Measurements from ENCODE around the gene COG3. TPM values are rescaled to one million over a fixed set of nuclear protein-coding genes. Genes with fewer than 3 reads are reported as not detected.
A peak's percentile ranks its signal among the peaks of the same experiment; 100 is the strongest.

COG3 gene
- total RNA-seq, 6 experiments from 2014 or later: 17.5 to 22.2 (median 20.7) TPM

DNA sequence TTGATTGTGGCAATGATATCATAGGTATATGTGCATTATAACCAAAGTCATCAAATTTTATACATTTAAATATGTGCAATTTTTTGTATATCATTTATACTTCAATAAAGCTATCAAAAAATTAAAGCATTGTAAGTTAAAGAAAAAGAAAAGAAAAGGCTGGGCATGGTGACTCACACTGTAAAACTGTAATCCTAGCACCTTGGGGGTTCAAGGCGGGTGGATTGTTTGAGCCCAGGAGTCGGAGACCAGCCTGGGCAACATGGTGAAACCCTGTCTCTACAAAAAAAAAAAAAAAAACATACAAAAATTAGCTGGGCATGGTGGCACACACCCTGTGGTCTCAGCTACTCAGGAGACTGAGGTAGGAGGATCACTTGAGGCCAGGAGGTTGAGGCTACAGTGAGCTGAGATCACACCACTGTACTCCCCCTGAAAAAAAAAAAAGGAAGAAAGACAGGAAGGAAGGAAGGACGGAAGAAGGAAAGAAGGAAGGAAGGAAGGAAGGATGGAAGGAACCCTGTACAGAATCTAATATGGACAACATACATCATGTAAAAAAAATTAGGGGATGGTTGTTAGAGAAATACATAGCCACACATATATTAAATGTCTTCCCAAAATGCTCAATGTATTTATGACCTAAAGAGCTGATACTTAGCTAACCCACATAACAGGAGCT is 24.8 kb upstream of the COG3 start:
- Mint-ChIP-seq H3K9me3 (no peaks in the 10 kb centered on the region), H3K4me3 (no peak overlapping the region)
- TF ChIP-seq, protein P1, sequence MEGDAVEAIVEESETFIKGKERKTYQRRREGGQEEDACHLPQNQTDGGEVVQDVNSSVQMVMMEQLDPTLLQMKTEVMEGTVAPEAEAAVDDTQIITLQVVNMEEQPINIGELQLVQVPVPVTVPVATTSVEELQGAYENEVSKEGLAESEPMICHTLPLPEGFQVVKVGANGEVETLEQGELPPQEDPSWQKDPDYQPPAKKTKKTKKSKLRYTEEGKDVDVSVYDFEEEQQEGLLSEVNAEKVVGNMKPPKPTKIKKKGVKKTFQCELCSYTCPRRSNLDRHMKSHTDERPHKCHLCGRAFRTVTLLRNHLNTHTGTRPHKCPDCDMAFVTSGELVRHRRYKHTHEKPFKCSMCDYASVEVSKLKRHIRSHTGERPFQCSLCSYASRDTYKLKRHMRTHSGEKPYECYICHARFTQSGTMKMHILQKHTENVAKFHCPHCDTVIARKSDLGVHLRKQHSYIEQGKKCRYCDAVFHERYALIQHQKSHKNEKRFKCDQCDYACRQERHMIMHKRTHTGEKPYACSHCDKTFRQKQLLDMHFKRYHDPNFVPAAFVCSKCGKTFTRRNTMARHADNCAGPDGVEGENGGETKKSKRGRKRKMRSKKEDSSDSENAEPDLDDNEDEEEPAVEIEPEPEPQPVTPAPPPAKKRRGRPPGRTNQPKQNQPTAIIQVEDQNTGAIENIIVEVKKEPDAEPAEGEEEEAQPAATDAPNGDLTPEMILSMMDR (IDR thresholded peaks at IDR 0.05): no peak

GRCh38 chr13:45441633-45442032 is 23.1 kb upstream of the COG3 start:
- Mint-ChIP-seq H3K36me3 (ENCODE audit: low read depth) (no peaks in the 10 kb centered on the region), H3K27me3 (ENCODE audit: insufficient read depth) (peaks cover 6% of the 10 kb centered on the region), H3K9me3 (no peaks in the 10 kb centered on the region), H3K4me1 (ENCODE audit: low read depth) (peaks cover 38% of the 10 kb centered on the region), H3K27ac (no peak overlapping the region), H3K4me3 (peak overlapping the region; percentile 6; the same call in 1 of the 2 replicates)
- TF ChIP-seq, protein P1 (IDR thresholded peaks at IDR 0.05): peak; percentile 40; the same call in 1 of the 2 replicates
- DNase-seq: no peak

More for the DNA sequence above, 24.8 kb upstream of the COG3 start:
- H3K27me3 Mint-ChIP-seq (ENCODE audit: insufficient read depth): peaks cover 4% of the 10 kb centered on the region; the same call in 1 of the 2 replicates
- peaks cover 28% of the 10 kb centered on the region for H3K4me1 Mint-ChIP-seq (ENCODE audit: low read depth)
- no peaks in the 10 kb centered on the region for H3K36me3 Mint-ChIP-seq (ENCODE audit: low read depth)
- H3K27ac Mint-ChIP-seq: 0 out of 2 replicates have a peak overlapping the region, but pooled peaks have one; percentile 14
- DNase-seq: no peak

- peaks cover 30% of the 10 kb centered on the region for H3K4me1 Mint-ChIP-seq (ENCODE audit: low read depth)
- H3K36me3 Mint-ChIP-seq (ENCODE audit: low read depth): no peaks in the 10 kb centered on the region
These were observed 19.7 kb upstream of the COG3 start for GRCh38 chr13:45445053-45445452.

GRCh38 chr13:45446181-45446580 is 18.6 kb upstream of the COG3 start:
- H3K27ac Mint-ChIP-seq: no peak overlapping the region; the same call in 1 of the 2 replicates
- peaks cover 14% of the 10 kb centered on the region for H3K27me3 Mint-ChIP-seq (ENCODE audit: insufficient read depth)
- H3K4me1 Mint-ChIP-seq (ENCODE audit: low read depth): peaks cover 21% of the 10 kb centered on the region
- no peaks in the 10 kb centered on the region for H3K9me3 Mint-ChIP-seq
- no peak overlapping the region for H3K4me3 Mint-ChIP-seq
- no peaks in the 10 kb centered on the region for H3K36me3 Mint-ChIP-seq (ENCODE audit: low read depth)
- TF ChIP-seq, protein P1 (IDR thresholded peaks at IDR 0.05): no peak
- peak; percentile 76 for DNase-seq

More at GRCh38 chr13:45445053-45445452, 19.7 kb upstream of the COG3 start:
- DNase-seq: no peak
- no peak overlapping the region for H3K4me3 Mint-ChIP-seq
- no peaks in the 10 kb centered on the region for H3K9me3 Mint-ChIP-seq
- H3K27ac Mint-ChIP-seq: no peak overlapping the region
- H3K27me3 Mint-ChIP-seq (ENCODE audit: insufficient read depth): peaks cover 13% of the 10 kb centered on the region
- TF ChIP-seq, protein P1 (IDR thresholded peaks at IDR 0.05): no peak

- H3K27ac Mint-ChIP-seq: no peak overlapping the region
- H3K4me1 Mint-ChIP-seq (ENCODE audit: low read depth): peaks cover 11% of the 10 kb centered on the region
- H3K4me3 Mint-ChIP-seq: no peak overlapping the region
- no peaks in the 10 kb centered on the region for H3K9me3 Mint-ChIP-seq
- no peak for DNase-seq
- no peaks in the 10 kb centered on the region for H3K36me3 Mint-ChIP-seq (ENCODE audit: low read depth)
- TF ChIP-seq, protein P1 (IDR thresholded peaks at IDR 0.05): no peak
- H3K27me3 Mint-ChIP-seq (ENCODE audit: insufficient read depth): peaks cover 16% of the 10 kb centered on the region
These were observed 17.6 kb upstream of the COG3 start for GRCh38 chr13:45447050-45447661.
